Stimulated activated CD4-positive, alpha-beta T cell treated with anti-CD3 and anti-CD28 coated beads, Interleukin-2, amount 100 ng/mL, for 48 hours (primary cell): ENCODE measurements around the gene DOK4.
"Not testable (repeated sequence)": the region's sequence is repeated elsewhere in the genome, so short reads cannot be mapped to it uniquely, and the experiment has no call there.

Source experiments
- DNase-seq, 2 donors: peaks; one replicate each; pipeline ENCODE4 v3.0.0-alpha.2; 2020

DOK4 gene

GRCh38 chr16:57444711-57445110 lies 41.6 kb downstream of the DOK4 start:
- DNase-seq, result no peak

GRCh38 chr16:57440551-57440950 lies 45.7 kb downstream of the DOK4 start:
- not testable (repeated sequence) for DNase-seq

- DNase-seq, result not testable (repeated sequence)
Measured at GRCh38 chr16:57439947-57440346, 46.3 kb downstream of the DOK4 start.

- DNase-seq, result no peak
Measured at GRCh38 chr16:57435838-57436237, 50.5 kb downstream of the DOK4 start.

GRCh38 chr16:57434003-57434402 lies 52.3 kb downstream of the DOK4 start:
- no peak for DNase-seq

GRCh38 chr16:57432989-57433388 lies 53.3 kb downstream of the DOK4 start:
- no peak for DNase-seq

GRCh38 chr16:57432505-57432904 lies 53.8 kb downstream of the DOK4 start:
- no peak for DNase-seq

- no peak for DNase-seq
Measured at GRCh38 chr16:57430955-57431354, 55.3 kb downstream of the DOK4 start.

GRCh38 chr16:57427824-57428223 lies 58.5 kb downstream of the DOK4 start:
- DNase-seq, result no peak

GRCh38 chr16:57427307-57427706 lies 59.0 kb downstream of the DOK4 start:
- DNase-seq, result no peak

GRCh38 chr16:57426356-57426755 lies 59.9 kb downstream of the DOK4 start:
- DNase-seq, result no peak

GRCh38 chr16:57424583-57424982 lies 61.7 kb downstream of the DOK4 start:
- no peak for DNase-seq

GRCh38 chr16:57423152-57423551 lies 63.1 kb downstream of the DOK4 start:
- no peak for DNase-seq

GRCh38 chr16:57422026-57422944 lies 64.0 kb downstream of the DOK4 start:
- no peak for DNase-seq
